Colonic mucosa (tissue), 4 donors: ENCODE results near the gene MAP3K5. TPM values are rescaled to one million over a fixed set of nuclear protein-coding genes. Genes with fewer than 3 reads are reported as not detected.

Experiments
- DNase-seq: peaks from one replicate; pipeline ENCODE4 v3.0.0-alpha.2; 2020
- H3K27ac ChIP-seq: fragments of 200-600 bp; one replicate; pipeline ENCODE4 v1.8.0; 2021
- H3K27me3 ChIP-seq: fragments of 200-600 bp; one replicate; pipeline ENCODE4 v1.8.0; 2021
- H3K36me3 ChIP-seq: fragments of 200-600 bp; one replicate; pipeline ENCODE4 v1.8.0; 2021
- H3K4me1 ChIP-seq: fragments of 200-600 bp; one replicate; pipeline ENCODE4 v1.8.0; 2021; ENCODE audit warnings: mild to moderate bottlenecking
- H3K4me3 ChIP-seq: fragments of 200-600 bp; one replicate; pipeline ENCODE4 v1.8.0; 2021
- H3K9ac ChIP-seq, 2 donors: one replicate each; pipeline ENCODE4 v1.7.0; 2013; ENCODE audit warnings: control low read depth in 2 of 2, low read depth in 2 of 2, low read length in 2 of 2
- H3K9me3 ChIP-seq: fragments of 200-600 bp; one replicate; pipeline ENCODE4 v1.8.0; 2021
- CTCF ChIP-seq: fragments of 200-600 bp; IDR thresholded peaks from one replicate; pipeline ENCODE4 v1.8.0; 2022; ENCODE audit warnings: antibody characterized with exemption, mild to moderate bottlenecking
- intact Hi-C: fragments of 100-400 bp; cut with DNase I; formaldehyde crosslinking; loops from one replicate; pipeline ENCODE4 v1.14.1; 2022
- total RNA-seq, 2 donors: library from RNA; stranded (reverse); fragmentation: NEBNext Ultra II Directional in 1 of 2; extraction: Animal tissue kit (Norgen Biotek cat#: 25700) in 1 of 2; gene quantifications; one replicate each; pipeline ENCODE4 v1.2.1, GENCODE V29; 2021
- donor health status: healthy.
- donor health status: DM: no; HTN: no; CAD: no.
- donor health status: DM: no; HTN: no; CAD: no.

The MAP3K5 gene
- total RNA-seq, 2 donors from 2014 or later: 15.3 to 17.1 TPM

GRCh38 chr6:136662347-136663237 lies 129.7 kb downstream of the MAP3K5 start:
- Histone ChIP-seq H3K27me3 (no peaks in the 10 kb centered on the region), H3K4me1 (peaks cover 5% of the 10 kb centered on the region), H3K9ac (no peak overlapping the region), H3K4me3 (no peak overlapping the region), H3K27ac (no peak overlapping the region), H3K36me3 (no peaks in the 10 kb centered on the region), H3K9me3 (no peaks in the 10 kb centered on the region)
- no peak for DNase-seq
- intact Hi-C loops: no loop called here
- no peak for TF ChIP-seq CTCF

- H3K36me3 ChIP-seq: no peaks in the 10 kb centered on the region
- no peaks in the 10 kb centered on the region for H3K9me3 ChIP-seq
- no peaks in the 10 kb centered on the region for H3K27me3 ChIP-seq
- H3K9ac ChIP-seq: no peak overlapping the region
- H3K4me3 ChIP-seq: no peak overlapping the region
- no peak overlapping the region for H3K27ac ChIP-seq
- TF ChIP-seq CTCF: no peak
- peaks cover 8% of the 10 kb centered on the region for H3K4me1 ChIP-seq
- intact Hi-C loops: no loop called here
- DNase-seq: no peak
Observed at GRCh38 chr6:136660727-136661126, 131.6 kb downstream of the MAP3K5 start.

GRCh38 chr6:136659991-136660499 lies 132.2 kb downstream of the MAP3K5 start:
- no peak for DNase-seq
- H3K4me3 ChIP-seq: no peak overlapping the region
- TF ChIP-seq CTCF: no peak
- H3K9me3 ChIP-seq: no peaks in the 10 kb centered on the region
- peaks cover 8% of the 10 kb centered on the region for H3K4me1 ChIP-seq
- intact Hi-C loops: no loop called here
- no peaks in the 10 kb centered on the region for H3K36me3 ChIP-seq
- no peak overlapping the region for H3K27ac ChIP-seq
- H3K27me3 ChIP-seq: no peaks in the 10 kb centered on the region
- H3K9ac ChIP-seq: no peak overlapping the region

- no peak for TF ChIP-seq CTCF
- no peaks in the 10 kb centered on the region for H3K9me3 ChIP-seq
- no peak overlapping the region for H3K4me3 ChIP-seq
- no peak overlapping the region for H3K9ac ChIP-seq
- H3K27me3 ChIP-seq: no peaks in the 10 kb centered on the region
- intact Hi-C loops: no loop called here
- H3K36me3 ChIP-seq: no peaks in the 10 kb centered on the region
- peaks cover 8% of the 10 kb centered on the region for H3K4me1 ChIP-seq
- DNase-seq: no peak
- H3K27ac ChIP-seq: no peak overlapping the region
Observed at GRCh38 chr6:136658711-136659110, 133.6 kb downstream of the MAP3K5 start.

GRCh38 chr6:136657666-136658065 lies 134.6 kb downstream of the MAP3K5 start:
- Histone ChIP-seq H3K36me3 (no peaks in the 10 kb centered on the region), H3K9ac (no peak overlapping the region), H3K4me3 (no peak overlapping the region), H3K9me3 (no peaks in the 10 kb centered on the region), H3K27me3 (no peaks in the 10 kb centered on the region), H3K27ac (no peak overlapping the region), H3K4me1 (peaks cover 8% of the 10 kb centered on the region)
- intact Hi-C loops: no loop called here
- DNase-seq: peak; percentile 27
- TF ChIP-seq CTCF: no peak
